Measurements from ENCODE around the gene UBTF.

- TF ChIP-seq CTCF (IDR thresholded peaks at IDR 0.05; ENCODE audit: low read length) (no peak), EZH2phosphoT487 (IDR thresholded peaks at IDR 0.05; ENCODE audit: low read length) (no peak), EZH2 (optimal IDR thresholded peaks at IDR 0.05; ENCODE audit: low read depth, low read length) (no peak)
Measured at GRCh38 chr17:44211281-44212265, 7.9 kb downstream of the UBTF start.

Measured in MM.1S (cell line).